ENCODE results near the gene ZNRF3.

DNA sequence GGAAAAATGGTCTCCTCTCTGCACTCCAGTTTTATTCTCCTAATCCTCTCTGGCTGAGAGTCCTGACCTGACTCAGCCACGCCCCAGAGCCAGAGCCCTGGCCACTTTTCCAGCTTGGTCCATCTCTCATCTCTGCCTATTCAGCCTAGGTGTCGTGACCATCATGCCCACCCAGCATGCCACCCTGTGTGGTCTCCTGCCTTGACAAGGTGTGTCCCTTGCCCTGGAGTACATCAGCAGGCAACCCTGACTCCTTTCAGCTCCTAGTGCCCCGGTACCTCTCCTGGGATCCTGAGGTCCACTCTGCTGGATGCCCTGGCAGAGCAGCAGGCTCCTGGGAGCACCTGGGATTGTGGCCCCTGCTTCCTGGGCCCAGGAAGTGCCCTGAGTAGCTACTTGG lies 52.8 kb downstream of the ZNRF3 start:
- TF ChIP-seq POLR2AphosphoS5 (IDR thresholded peaks at IDR 0.05; ENCODE audit: insufficient read depth in 1 of 2, low read depth in 1 of 2) (no peak), POLR2A (IDR thresholded peaks at IDR 0.05) (no peak)
- TF ChIP-seq, protein P1, sequence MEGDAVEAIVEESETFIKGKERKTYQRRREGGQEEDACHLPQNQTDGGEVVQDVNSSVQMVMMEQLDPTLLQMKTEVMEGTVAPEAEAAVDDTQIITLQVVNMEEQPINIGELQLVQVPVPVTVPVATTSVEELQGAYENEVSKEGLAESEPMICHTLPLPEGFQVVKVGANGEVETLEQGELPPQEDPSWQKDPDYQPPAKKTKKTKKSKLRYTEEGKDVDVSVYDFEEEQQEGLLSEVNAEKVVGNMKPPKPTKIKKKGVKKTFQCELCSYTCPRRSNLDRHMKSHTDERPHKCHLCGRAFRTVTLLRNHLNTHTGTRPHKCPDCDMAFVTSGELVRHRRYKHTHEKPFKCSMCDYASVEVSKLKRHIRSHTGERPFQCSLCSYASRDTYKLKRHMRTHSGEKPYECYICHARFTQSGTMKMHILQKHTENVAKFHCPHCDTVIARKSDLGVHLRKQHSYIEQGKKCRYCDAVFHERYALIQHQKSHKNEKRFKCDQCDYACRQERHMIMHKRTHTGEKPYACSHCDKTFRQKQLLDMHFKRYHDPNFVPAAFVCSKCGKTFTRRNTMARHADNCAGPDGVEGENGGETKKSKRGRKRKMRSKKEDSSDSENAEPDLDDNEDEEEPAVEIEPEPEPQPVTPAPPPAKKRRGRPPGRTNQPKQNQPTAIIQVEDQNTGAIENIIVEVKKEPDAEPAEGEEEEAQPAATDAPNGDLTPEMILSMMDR (IDR thresholded peaks at IDR 0.05), result no peak
